ENCODE data around the gene CRTC3.
"Not testable (repeated sequence)": the region's sequence is repeated elsewhere in the genome, so short reads cannot be mapped to it uniquely, and the experiment has no call there.

CRTC3 gene, protein sequence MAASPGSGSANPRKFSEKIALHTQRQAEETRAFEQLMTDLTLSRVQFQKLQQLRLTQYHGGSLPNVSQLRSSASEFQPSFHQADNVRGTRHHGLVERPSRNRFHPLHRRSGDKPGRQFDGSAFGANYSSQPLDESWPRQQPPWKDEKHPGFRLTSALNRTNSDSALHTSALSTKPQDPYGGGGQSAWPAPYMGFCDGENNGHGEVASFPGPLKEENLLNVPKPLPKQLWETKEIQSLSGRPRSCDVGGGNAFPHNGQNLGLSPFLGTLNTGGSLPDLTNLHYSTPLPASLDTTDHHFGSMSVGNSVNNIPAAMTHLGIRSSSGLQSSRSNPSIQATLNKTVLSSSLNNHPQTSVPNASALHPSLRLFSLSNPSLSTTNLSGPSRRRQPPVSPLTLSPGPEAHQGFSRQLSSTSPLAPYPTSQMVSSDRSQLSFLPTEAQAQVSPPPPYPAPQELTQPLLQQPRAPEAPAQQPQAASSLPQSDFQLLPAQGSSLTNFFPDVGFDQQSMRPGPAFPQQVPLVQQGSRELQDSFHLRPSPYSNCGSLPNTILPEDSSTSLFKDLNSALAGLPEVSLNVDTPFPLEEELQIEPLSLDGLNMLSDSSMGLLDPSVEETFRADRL

GRCh38 chr15:90529371-90530249 is at the start of gene CRTC3:
TSS of gene CRTC3 (plus strand) at chr15:90529923. CDS start at chr15:90530072, 149 bp downstream.
- DNase-seq (ENCODE audit: low read depth in 3 of 3, low spot score in 1 of 3) = peak in 2 of 3 donors; percentile 11 to 41

GRCh38 chr15:90481023-90481422 is 48.7 kb upstream of the CRTC3 start:
- DNase-seq (ENCODE audit: low read depth in 3 of 3, low spot score in 1 of 3) = no peak

DNA sequence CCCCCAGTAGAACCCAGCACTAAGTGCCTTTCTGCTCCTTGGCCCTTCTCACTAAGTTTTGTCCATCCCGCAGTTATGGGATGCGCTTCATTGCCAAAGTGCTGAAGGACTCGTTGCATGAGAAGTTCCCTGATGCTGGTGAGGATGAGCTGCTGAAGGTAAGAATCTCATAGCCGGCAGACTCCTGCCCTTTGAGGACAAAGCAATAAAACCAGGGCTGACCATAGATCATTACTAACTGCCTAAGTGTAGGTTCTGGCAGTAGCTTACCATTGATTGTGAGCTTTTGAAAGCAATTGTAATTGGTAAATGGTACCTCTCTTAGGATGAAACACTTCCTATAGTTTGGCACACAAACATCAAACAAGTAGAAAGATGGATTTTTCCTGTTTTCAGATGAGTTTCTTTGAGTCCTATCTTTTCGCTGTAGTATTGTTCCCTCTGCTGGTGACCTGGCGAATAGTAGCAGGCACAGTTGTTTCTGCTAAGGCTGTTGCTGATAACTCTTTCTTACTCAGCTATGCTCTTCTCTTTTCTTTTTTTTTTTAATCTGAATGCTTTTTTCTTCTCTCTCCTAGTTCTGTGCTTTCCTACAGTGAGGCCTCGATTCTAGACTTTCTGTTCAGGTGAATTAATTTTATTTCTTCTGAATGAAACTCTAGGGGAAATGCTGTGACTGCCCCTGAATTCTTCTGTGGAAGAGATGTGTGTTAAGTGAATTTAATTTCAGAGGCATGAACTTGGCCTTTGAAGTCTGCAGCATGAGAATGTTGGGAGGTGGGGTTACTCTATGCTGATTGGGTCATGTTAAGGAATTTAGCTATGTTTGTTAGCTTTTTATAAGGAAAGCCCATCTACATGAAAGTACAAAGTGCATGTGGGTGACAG is 47.4 kb upstream of the CRTC3 start:
- DNase-seq (ENCODE audit: low read depth in 3 of 3, low spot score in 1 of 3) = peak in 2 of 3 donors; percentile 19 to 20

GRCh38 chr15:90483012-90483307 is 46.8 kb upstream of the CRTC3 start:
- no peak for DNase-seq (ENCODE audit: low read depth in 3 of 3, low spot score in 1 of 3)

DNA sequence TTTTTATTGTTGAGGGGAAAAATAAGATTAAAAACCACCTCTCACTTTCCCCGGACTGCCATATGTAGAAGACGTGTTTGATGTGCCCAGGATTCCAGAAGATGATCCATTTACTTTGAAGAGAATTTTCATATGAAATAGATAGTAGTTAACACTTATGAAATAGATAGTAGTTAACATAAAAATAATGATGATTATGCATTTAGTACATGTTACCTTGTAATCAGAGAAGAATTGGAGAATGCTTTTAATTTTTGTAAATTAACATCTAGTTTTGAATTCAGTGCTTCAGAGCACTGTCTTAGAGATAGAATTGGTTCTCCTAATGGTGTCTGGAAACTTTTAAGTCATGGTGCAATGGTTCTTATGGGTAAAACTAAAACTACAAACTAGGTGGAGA is 46.1 kb upstream of the CRTC3 start:
- DNase-seq (ENCODE audit: low read depth in 3 of 3, low spot score in 1 of 3) = no peak

- no peak for DNase-seq (ENCODE audit: low read depth in 3 of 3, low spot score in 1 of 3)
Observed at GRCh38 chr15:90487186-90487585, 42.5 kb upstream of the CRTC3 start.

DNA sequence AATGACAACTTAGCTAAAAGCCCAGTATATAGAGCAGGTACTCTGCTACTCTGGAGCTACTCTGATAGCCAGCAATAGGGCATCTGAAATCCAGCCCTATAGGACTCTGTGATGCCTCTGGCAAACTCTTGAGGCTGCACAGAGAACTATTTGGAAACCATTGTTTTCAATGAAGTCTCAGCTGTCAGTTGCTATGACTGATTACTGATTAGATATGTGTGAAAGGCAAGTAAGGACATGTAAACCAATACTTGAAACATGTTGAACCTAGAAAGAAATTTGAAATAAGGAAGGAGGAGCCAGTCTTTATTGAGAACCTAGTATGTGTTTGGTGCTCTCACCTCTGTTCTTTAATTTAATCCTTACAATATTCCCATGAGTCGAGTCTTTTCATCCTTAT is 40.2 kb upstream of the CRTC3 start:
- DNase-seq (ENCODE audit: low read depth in 3 of 3, low spot score in 1 of 3) = no peak

DNA sequence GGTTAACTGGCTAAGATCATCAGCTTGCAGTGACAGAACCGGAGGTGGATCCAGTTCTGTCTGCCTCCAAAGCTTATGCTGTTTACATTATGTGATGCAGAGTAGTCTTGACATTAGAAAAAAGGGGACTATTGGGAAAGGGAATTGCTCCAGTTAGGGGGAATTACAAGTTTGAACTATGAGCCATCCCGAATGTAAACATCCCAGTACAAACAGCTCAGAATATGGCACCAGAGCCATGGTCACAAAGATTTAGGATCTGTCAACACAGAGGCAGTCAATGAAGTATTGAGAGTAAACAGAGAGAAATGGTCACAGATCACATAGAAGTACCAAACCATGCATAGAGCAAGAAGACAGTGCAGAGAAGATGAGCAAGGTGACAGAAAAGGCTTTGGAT is 39.8 kb upstream of the CRTC3 start:
- DNase-seq (ENCODE audit: low read depth in 3 of 3, low spot score in 1 of 3) = no peak

DNA sequence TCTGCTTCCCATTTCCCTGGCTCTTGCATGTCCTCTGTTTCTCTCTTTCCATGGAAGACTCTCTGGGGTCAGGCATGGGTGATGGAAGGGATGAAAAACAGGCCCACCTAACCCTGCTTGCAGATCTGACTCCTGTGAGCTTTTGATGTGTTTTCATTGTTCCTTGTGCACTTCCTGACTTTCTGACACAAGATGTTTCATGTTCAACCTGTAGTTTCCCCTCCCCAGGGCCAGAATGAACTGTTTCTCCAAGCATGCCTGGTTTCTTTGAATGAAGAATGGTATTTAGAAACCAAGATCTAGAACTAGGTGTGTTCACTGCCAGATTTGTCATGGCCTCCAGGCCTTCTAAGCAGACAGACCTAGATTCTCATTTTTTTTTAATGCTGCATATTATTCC is 36.1 kb upstream of the CRTC3 start:
- DNase-seq (ENCODE audit: low read depth in 3 of 3, low spot score in 1 of 3) = no peak

- no peak for DNase-seq (ENCODE audit: low read depth in 3 of 3, low spot score in 1 of 3)
Observed at GRCh38 chr15:90495067-90495466, 34.7 kb upstream of the CRTC3 start.

- DNase-seq (ENCODE audit: low read depth in 3 of 3, low spot score in 1 of 3) = no peak
Observed at GRCh38 chr15:90496791-90497190, 32.9 kb upstream of the CRTC3 start.

DNA sequence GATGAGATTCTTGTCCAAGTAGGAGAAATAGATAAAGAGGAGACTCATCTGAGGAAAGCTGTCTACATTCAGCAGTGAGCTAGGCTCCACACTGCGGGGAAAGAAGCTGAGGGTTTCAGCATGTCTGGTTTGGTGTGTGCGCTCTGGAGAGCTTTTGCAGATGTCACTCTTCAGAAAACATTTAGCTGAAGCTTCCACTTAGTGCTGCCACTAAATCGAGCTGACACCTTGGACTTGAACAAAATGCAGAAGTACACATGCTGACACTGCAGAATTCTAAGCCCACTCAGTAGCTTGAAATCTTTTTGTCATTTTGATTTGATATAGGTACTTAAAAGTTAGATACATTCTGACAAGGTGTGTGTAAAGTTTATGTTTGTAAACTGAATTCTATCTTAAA is 32.3 kb upstream of the CRTC3 start:
- no peak for DNase-seq (ENCODE audit: low read depth in 3 of 3, low spot score in 1 of 3)

GRCh38 chr15:90497912-90498311 is 31.8 kb upstream of the CRTC3 start:
- no peak for DNase-seq (ENCODE audit: low read depth in 3 of 3, low spot score in 1 of 3)

DNA sequence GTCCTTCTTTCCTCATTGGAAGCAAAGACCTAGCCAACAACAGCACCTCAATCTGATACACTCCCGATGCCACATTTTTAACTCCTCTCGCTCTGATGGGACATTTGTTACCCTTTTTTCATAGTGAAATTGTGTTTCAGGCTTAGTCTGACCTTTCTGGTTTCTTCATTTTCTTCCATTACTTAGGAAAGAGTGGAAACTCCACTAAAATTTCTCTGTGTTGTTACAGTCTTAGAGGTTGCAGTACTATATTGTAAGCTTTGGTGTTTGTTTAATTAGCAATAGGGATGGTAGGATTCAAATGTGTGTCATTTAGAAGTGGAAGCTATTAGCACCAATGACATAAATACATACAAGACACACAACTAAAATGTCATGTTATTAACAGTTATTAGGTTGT is 29.6 kb upstream of the CRTC3 start:
- DNase-seq (ENCODE audit: low read depth in 3 of 3, low spot score in 1 of 3) = no peak

DNA sequence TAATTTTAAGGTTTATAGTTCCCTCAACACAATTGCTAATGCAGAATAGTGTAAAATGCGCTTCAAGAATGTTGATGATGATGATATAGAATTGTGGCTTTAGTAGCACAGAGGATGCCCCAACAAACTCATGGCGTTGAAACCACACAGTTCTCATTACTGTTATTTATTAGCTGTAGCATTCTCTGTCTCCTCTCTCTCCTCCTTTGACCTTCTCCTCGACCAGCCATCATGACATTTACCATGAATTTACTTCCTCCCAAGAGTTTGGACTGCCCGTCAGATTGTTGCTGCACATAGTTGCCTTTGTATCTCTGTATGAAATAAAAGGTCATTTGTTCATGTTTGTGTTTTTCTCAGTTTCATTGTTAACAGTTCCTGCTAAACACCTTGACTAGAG is 27.8 kb upstream of the CRTC3 start:
- no peak for DNase-seq (ENCODE audit: low read depth in 3 of 3, low spot score in 1 of 3)

GRCh38 chr15:90510781-90511180 is 18.9 kb upstream of the CRTC3 start:
- DNase-seq (ENCODE audit: low read depth in 3 of 3, low spot score in 1 of 3) = not testable (repeated sequence)

DNA sequence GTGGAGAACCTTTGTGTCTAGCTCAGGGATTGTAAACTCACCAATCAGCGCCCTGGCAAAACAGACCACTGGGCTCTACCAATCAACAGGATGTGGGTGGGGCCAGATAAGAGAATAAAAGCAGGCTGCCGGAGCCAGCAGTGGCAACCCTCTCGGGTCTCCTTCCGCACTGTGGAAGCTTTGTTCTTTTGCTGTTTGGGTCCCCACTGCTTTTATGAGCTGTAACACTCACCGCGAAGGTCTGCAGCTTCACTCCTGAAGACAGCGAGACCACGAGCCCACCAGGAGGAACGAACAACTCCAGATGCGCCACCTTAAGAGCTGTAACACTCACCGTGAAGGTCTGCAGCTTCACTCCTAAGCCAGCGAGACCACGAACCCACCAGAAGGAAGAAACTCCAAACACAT is 18.5 kb upstream of the CRTC3 start:
- DNase-seq (ENCODE audit: low read depth in 3 of 3, low spot score in 1 of 3) = not testable (repeated sequence)

DNA sequence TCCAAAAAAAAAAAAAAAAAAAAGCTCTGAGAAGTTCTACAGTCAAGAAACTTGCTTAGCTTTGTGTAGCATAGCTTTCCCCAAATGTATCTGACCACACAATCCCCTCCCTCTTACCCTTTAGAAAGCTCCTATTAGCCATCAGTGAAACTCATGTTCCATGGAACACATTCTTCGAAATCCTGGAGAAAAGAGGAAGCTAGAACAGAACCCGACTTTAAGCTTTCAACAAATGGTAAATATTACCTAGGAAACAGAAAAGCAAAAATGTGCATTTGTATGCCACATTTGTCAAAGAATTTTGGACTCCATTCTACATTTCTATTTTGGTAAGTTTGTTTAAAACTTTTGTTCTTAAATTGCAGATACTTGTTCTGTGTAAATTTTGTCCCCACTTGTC is 17.4 kb upstream of the CRTC3 start:
- DNase-seq (ENCODE audit: low read depth in 3 of 3, low spot score in 1 of 3) = no peak

DNA sequence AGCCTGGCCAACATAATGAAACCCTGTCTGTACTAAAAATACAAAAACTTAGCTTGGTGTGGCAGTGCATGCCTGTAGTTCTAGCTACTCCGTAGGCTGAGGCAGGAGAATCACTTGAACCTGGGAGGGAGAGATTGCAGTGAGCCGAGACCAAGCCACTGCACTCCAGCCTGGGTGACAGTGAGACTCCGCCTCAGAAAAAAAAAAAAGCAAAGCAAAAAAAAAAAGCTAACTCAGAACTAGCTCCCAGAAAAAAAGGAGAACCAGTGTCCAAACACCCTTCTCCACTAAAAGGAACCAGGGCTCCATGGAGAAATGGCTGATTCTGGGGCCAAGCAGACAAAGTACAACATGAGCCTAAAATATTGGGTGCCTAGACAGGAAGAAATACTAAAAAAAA is 16.7 kb upstream of the CRTC3 start:
- no peak for DNase-seq (ENCODE audit: low read depth in 3 of 3, low spot score in 1 of 3)

DNA sequence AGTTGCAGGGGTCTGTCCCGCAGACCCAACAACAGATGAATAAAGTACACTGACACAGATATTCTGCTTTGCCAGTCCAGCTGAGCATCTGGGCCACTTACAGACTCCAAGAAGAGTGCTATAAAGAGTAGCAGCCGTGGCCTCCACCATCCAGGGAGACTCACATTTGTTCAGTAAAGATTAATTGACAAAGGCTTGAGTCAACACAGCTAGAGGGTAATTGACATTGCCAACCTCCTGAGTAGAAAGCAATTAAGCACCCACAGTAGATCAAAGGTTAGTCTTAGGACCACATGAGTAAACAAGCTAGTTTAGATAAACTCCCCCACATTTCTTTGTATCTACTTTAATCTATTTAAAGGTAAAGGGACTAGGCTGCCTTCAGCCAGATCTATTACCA is 16.3 kb upstream of the CRTC3 start:
- no peak for DNase-seq (ENCODE audit: low read depth in 3 of 3, low spot score in 1 of 3)

GRCh38 chr15:90513893-90514292 is 15.8 kb upstream of the CRTC3 start:
- DNase-seq (ENCODE audit: low read depth in 3 of 3, low spot score in 1 of 3) = not testable (repeated sequence)
